NCI-H2196 (cell line): ENCODE results near the gene RTP5.
A peak's percentile ranks its signal among the peaks of the same experiment; 100 is the strongest.
"Not testable (repeated sequence)": the region's sequence is repeated elsewhere in the genome, so short reads cannot be mapped to it uniquely, and the experiment has no call there.

Experiments
- DNase-seq: peaks from one replicate; lab custom pipeline; 2025; ENCODE audit not compliant: unreplicated experiment; lab: John Stamatoyannopoulos, UW

The RTP5 gene

DNA sequence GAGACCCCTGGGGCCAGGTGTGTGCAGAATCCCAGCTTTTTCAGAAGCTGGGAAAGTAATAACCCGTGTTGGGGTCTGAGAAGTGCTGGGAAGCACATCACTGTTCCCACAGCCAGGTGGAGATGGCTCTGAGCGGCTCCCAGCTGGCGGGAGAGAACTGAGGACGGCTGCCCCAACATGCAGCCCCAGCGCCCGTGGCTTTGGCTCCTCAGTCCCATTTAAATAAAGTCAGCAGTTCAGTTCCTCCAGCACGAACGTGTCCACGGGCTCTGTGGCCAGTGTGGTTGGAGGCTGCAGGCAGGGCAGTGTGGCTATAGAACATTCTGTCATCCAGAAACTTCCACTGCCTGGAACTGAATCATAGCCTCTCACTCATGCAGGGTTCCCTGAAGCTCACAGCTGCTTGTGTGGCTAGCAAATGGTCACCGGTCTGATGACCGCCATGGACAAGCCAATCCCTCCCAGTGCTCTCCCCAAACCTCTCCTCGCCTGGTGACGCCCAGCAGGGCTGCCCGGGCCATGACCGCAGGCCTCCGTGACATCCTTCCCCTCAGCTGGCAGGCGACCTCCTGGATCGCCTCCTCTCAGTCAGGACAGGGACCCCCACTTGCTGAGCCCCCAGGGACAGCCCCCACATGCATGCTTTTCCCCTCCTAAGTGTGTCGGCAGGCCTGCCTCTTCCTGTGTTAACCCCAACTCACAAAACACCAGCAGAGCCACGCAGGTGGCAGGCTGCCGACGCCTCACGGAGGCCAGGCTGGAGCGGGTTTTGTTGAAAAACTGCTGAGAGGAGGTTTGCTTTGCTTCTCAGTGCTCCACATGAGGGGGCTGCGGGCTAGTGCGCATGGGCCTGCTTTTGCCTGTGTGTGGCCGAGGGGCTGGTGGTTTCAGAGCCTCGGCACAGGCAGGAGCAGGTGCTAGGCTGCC, 1.3 kb downstream of the RTP5 start:
- DNase-seq, result no peak

- DNase-seq, result no peak
Observed at GRCh38 chr2:241871538-241872312, 2.2 kb downstream of the RTP5 start.

- DNase-seq, result no peak
Observed at GRCh38 chr2:241872313-241872642, 2.7 kb downstream of the RTP5 start.

DNA sequence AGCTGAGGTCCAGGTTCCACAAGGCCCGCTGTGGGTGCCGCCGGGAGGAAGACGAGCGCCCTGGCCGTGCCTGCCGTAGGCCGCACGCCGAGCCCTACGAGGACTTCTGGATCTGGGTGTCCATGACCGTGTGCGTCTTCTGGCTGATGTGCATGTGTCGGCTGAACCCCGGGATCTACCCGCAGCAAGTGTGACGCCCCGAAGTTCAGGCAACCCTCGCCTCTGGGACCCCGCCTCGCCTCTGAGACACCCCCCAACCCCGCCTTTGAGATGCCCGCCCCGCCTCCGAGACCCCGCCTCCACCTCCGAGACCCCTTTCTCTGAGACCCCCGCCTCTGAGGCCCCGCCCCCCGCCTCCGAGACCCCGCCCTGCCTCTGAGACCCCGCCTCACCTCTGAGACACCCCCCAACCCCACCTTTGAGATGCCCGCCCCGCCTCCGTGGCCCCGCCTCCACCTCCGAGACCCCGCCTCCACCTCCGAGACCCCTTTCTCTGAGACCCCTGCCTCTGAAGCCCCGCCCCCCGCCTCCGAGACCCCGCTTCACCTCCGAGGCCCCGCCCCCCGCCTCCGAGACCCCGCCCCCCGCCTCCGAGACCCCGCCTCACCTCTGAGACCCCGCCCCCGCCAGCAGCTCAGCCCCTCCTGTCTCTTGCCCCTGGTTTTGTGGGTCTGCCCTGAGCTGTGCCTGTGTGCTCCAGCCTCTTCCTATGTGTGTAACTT, 3.7 kb downstream of the RTP5 start:
- no peak for DNase-seq

GRCh38 chr2:241873803-241874110, 4.2 kb downstream of the RTP5 start:
- DNase-seq, result no peak

GRCh38 chr2:241874277-241874925, 4.9 kb downstream of the RTP5 start:
- DNase-seq, result no peak

DNA sequence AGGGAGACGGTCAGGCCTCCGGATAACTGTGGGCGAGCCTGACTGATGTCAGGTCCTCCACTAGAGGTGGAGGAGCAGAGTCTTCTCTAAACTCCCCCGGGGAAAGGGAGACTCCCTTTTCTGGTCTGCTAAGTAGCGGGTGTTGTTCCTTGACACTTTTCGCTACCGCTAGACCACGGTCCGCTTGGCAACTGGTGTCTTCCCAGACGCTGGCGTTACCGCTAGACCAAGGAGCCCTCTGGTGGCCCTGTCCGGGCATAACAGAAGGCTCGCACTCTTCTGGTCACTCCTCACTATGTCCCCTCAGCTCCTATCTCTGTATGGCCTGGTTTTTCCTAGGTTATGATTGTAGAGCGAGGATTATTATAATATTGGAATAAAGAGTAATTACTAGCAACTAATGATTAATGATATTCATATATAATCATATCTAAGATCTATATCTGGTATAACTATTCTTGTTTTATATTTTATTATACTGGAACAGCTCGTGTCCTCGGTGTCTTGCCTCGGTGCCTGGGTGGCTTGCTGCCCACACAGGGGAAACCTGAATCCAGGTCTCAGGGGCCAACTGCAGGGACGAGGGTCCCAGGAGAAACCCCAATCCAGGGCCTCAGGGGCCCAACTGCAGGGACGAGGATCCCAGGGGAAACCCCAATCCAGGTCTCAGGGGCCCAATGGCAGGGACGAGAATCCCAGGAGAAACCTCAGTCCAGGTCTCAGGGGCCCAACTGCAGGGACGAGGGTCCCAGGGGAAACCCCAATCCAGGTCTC, 6.4 kb downstream of the RTP5 start:
- DNase-seq, result not testable (repeated sequence)

DNA sequence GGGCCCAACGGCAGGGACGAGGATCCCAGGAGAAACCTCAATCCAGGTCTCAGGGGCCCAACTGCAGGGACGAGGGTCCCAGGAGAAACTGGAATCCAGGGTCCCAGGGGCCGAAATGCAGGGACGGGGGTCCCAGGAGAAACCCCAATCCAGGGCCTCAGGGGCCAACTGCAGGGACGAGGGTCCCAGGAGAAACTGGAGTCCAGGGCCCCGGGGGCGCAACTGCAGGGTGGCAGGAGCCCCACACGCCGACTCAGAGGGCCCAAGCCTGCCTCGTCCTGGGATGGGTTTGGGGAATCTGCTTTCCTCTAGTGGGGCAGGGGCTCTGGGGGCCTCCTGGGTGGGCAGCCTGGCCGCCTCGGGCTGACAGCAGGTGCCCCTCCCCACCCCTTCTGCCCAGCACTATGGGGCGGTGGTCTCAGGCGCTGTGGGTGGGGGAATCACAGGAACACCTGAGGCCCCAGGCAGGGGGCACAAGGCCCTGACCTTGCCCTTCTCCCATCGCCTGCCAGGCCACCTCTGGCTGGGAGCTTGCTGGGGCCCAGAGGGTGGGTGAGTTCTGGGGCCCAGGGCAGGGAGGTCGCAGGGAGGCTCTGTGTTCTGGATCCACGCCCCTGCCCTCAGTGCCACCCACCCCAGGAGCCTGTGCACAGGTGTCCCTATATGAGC, 7.1 kb downstream of the RTP5 start:
- DNase-seq, result no peak

DNA sequence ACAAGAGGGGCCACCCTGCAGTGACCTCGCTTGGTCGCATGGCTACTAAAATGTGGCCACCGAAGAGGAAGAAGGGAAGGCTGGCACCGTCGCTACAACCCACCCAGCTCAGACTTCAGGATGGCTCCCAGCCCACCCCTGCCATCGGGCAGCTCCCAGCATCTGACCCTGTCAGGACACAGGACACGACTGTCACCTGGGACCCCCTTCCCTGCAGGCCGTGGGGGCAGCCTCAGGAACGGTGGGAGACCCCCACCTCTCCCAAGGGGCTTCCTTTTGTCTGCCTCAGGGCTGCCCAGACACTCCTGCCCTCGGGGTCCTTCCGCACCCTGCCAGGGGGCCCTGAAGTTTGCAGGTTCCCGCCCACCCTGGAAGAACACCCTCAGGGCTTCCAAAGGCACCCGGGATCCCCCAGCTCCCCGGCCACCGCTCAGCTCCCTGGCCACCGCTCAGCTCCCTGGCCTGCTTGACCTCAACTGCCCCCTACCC, 7.7 kb downstream of the RTP5 start:
- no peak for DNase-seq

GRCh38 chr2:241877989-241878970, 8.8 kb downstream of the RTP5 start:
- DNase-seq, result peak; percentile 87

- no peak for DNase-seq
Observed at GRCh38 chr2:241879326-241879725, 9.8 kb downstream of the RTP5 start.

DNA sequence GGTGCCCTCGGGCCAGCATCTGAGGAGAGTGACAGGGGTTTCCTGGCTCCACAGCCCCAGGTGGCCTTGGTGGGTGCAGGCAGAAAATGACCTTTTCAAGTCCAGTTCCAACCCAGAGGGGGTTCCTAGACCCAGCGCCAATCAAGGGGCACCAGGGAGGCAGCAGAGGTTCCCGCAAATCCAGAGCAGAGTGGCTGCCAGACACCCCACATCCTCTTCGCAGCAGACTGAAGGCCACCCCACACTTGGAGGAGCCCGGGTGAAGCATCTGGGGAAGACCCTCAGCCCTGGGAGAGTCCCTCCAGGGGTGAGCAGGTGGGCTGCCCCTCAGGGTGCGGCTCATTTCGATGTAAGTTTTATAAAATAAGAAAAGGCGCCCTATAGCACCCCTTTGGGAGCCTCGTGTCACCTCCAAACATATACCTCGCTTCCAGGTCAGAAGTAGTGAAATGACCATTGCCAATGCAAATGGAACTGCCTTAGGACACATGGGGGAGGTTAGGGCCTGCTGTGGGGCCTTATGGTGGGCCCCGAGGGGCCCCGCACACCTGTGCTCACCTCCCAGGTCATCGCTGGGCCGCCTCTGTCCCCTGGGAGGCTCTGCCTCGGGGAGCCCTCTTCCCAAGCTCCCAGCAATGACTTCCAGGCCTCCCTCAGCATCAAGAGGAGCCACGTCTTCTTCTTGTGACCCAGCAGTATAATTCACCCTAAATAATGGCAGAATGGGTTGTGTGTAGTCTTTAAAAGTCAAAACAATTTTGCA, 11.0 kb downstream of the RTP5 start:
- DNase-seq, result no peak

DNA sequence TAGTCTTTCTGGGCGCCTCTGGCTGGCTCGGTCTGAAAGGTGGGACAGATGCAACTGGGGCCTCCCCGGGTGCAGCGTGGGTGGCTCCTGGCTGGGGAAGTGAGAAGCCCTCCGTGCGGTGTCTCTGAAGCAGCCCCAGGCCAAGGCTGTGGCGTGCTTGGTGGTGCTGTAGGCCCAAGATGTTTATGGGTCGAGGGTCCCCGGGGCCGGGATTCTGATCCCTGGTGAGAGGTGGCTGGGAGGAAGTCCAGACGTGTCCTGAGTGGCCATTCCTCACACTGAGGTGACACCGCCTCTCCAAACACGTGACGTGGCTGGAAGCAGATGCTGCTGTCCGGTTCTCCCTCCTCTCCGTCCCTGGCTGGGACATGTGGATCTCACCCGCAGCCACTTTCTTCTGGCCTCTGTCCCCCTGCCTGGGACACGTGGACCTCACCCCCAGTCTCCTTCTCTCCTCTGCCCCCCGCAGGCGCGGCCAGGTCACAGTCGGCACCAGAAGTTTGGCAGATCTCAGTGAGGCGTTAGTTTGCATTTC, 12.6 kb downstream of the RTP5 start:
- peak; percentile 60 for DNase-seq

- no peak for DNase-seq
Observed at GRCh38 chr2:241884951-241885290, 15.4 kb downstream of the RTP5 start.

GRCh38 chr2:241885291-241885945, 15.9 kb downstream of the RTP5 start:
- DNase-seq, result no peak

DNA sequence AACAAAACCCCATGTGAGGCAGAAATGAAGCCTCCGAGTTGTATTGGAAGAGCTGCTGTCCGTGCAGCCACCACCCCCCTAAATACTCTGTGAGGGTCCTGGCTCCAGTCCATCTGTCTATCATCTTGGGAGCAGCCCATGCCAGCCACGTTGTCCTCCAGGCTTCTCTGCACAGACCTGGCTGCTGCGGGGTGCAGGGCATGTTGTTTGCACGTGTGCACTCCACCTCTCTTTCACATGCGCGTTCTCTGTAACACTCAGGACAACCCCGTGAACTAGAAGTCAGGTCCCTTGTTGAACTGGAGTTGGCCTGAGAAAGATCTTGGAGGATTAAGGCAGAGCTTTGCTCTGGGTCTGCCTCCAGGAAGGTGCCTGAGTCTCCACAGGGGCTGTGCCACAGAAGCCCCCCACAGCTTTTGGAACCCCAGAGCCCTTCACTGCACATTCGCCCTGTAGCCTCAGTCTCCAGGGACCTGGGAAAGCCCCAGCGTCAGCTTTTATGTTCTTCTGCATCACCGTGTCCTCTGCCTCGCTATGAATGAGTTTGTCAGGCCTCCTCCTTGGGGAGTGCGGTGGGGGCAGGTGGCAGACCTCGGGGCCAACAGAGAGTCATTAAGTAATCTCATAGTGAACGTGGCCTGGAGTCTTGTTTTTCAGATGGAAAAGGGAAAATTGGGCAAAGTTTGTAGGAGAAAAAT, 16.6 kb downstream of the RTP5 start:
- no peak for DNase-seq
